Heart left ventricle (tissue), 13 donors: ENCODE data around the gene PLET1.

ENCODE experiments used
- CTCF ChIP-seq, 12 donors: fragments of 200-600 bp; sonication (generic) in 4 of 12; IDR thresholded peaks; one replicate each; pipeline versions ENCODE4 v1.5.0 to v1.8.0; 2018 to 2022; ENCODE audit warnings: antibody characterized with exemption in 12 of 12, mild to moderate bottlenecking in 5 of 12
- POLR2A ChIP-seq, 2 donors: fragments of 450-650 bp; IDR thresholded peaks; one replicate each; pipeline ENCODE4 v1.6.1; 2017; ENCODE audit warnings: antibody characterized with exemption in 2 of 2, mild to moderate bottlenecking in 2 of 2, moderate library complexity in 2 of 2
- donor health status: ischemic (EF 13 %, LVEDD 7.1; RV severe dilation, severe dysfunction).
- donor health status: DM: no; HTN: yes; CAD: no.
- donor health status: DM: no; HTN: no; CAD: no.
- donor health status: ischemic (EF 25% LVEDD 6.9; RV normal size, moderate dysfunction).
- donor health status: ischemic (EF 25% LVEDD 5.7; RV mildly dilated, moderate dysfunction).
- donor health status: ischemic (EF 35%, LVEDD 5.7; RV mildly dilated, moderate dysfunction).
- donor health status: nonischemic (EF 11% LVEDD 7.7; RV severe dilation, severe dysfunction).
- donor health status: DM: yes; HTN: yes; CAD: no.
- donor health status: PGD.
- donor health status: ischemic (EF 29% LVEDD 5.4; RV normal size, mild dysfunction).
- donor health status: nonischemic (EF 23%, LVEDD 6.1; RV moderate dilation, normal function).

DNA sequence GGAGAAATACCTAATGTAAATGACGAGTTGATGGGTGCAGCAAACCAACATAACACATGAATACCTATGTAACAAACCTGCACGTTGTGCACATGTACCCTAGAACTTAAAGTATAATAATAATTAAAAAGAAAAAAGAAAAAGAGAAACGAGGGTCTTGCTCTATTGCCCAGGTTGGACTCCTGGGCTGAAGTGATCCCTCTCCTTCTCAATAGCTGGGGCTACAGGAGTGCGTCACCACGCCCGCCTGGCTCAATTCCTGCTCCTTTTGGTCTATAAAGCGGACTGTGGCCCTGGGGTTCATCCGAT, 35.0 kb downstream of the PLET1 start:
- TF ChIP-seq CTCF (IDR thresholded peaks at IDR 0.05) (no peak), POLR2A (IDR thresholded peaks at IDR 0.05) (no peak)
